Panc1 (cell line): ENCODE data around the gene HOXA9.

Experiments used
- CTCF ChIP-seq: fragments of 450-650 bp; IDR thresholded peaks from 2 replicates; pipeline ENCODE4 v1.5.1; 2017; ENCODE audit warnings: mild to moderate bottlenecking
- POLR2AphosphoS5 ChIP-seq: IDR thresholded peaks from 2 replicates; pipeline ENCODE4 v1.6.1; 2012; ENCODE audit warnings: mild to moderate bottlenecking, low read depth, low read length, moderate library complexity
- SIN3A ChIP-seq: IDR thresholded peaks from 2 replicates; pipeline ENCODE4 v1.6.1; 2012; ENCODE audit warnings: low read depth, mild to moderate bottlenecking, low read length, moderate library complexity, borderline replicate concordance; ENCODE audit not compliant: insufficient read depth

DNA sequence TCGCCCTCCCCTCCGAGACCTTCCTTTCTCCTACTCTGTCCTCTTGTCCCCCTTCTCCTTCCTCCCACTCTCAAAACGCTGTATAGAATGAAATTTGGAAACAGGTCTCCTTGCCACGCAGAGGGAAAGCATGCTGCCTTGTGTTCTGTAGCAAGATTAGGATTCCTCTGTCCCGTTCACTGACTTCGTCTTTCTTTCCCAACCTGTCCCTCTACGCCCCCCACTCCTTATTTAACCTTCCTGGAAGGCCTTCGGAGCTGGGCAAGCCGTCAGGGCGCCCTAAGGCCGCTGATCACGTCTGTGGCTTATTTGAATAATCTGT, 1.3 kb downstream of the HOXA9 start:
- no peak for TF ChIP-seq CTCF
- no peak for TF ChIP-seq SIN3A
- no peak for TF ChIP-seq POLR2AphosphoS5
